Ovary (tissue), 3 donors: ENCODE measurements around the gene EMP2.

Source experiments
- POLR2A ChIP-seq: fragments of 450-650 bp; IDR thresholded peaks from one replicate; pipeline ENCODE4 v1.6.1; 2017; ENCODE audit warnings: antibody characterized with exemption, mild to moderate bottlenecking, moderate library complexity
- TF ChIP-seq, protein P1 (sequence below), 3 donors: fragments of 450-650 bp in 2 of 3; fragments of 200-600 bp in 1 of 3; IDR thresholded peaks; one replicate each; pipeline versions ENCODE4 v1.5.1 to v1.8.0; 2016 to 2022; ENCODE audit warnings: antibody characterized with exemption in 3 of 3, mild to moderate bottlenecking in 1 of 3
- donor health status: DM: no; HTN: no; CAD: no.

- TF ChIP-seq, protein P1, sequence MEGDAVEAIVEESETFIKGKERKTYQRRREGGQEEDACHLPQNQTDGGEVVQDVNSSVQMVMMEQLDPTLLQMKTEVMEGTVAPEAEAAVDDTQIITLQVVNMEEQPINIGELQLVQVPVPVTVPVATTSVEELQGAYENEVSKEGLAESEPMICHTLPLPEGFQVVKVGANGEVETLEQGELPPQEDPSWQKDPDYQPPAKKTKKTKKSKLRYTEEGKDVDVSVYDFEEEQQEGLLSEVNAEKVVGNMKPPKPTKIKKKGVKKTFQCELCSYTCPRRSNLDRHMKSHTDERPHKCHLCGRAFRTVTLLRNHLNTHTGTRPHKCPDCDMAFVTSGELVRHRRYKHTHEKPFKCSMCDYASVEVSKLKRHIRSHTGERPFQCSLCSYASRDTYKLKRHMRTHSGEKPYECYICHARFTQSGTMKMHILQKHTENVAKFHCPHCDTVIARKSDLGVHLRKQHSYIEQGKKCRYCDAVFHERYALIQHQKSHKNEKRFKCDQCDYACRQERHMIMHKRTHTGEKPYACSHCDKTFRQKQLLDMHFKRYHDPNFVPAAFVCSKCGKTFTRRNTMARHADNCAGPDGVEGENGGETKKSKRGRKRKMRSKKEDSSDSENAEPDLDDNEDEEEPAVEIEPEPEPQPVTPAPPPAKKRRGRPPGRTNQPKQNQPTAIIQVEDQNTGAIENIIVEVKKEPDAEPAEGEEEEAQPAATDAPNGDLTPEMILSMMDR (IDR thresholded peaks at IDR 0.05): no peak
- no peak for TF ChIP-seq POLR2A
Measured at GRCh38 chr16:10529895-10530669, 50.3 kb downstream of the EMP2 start.
